Tibial artery (tissue), 4 donors: ENCODE measurements around the gene IRF2BPL.

ENCODE experiments used
- DNase-seq, 2 donors: peaks; one replicate each; pipeline ENCODE4 v3.0.0-alpha.2; 2019
- H3K27ac ChIP-seq, 2 donors: fragments of 200-600 bp; sonication (generic) in 1 of 2; 1 replicate in 1 of 2; 2 replicates in 1 of 2; pipeline ENCODE4 v1.5.1; 2018 to 2019; ENCODE audit warnings: mild to moderate bottlenecking in 1 of 2
- H3K27me3 ChIP-seq, 2 donors: fragments of 200-600 bp; sonication (generic) in 1 of 2; one replicate each; pipeline versions ENCODE4 v1.5.1 to v1.6.0; 2016 to 2019
- H3K36me3 ChIP-seq, 3 donors: fragments of 200-600 bp; sonication (generic) in 2 of 3; one replicate each; pipeline ENCODE4 v1.5.1; 2016 to 2019; ENCODE audit warnings: mild to moderate bottlenecking in 2 of 3
- H3K4me1 ChIP-seq, 4 donors: fragments of 200-600 bp; sonication (generic) in 2 of 4; 1 replicate in 3 of 4; 2 replicates in 1 of 4; pipeline ENCODE4 v1.5.1; 2016 to 2019
- H3K4me3 ChIP-seq, 2 donors: fragments of 200-600 bp; sonication (generic) in 1 of 2; 1 replicate in 1 of 2; 2 replicates in 1 of 2; pipeline ENCODE4 v1.5.1; 2018 to 2019; ENCODE audit warnings: mild to moderate bottlenecking in 2 of 2
- H3K9me3 ChIP-seq, 3 donors: fragments of 200-600 bp; sonication (generic) in 1 of 3; one replicate each; pipeline ENCODE4 v1.5.1; 2016 to 2019
- CTCF ChIP-seq, 2 experiments: fragments of 200-600 bp in 1 of 2; fragments of 450-650 bp in 1 of 2; IDR thresholded peaks; one replicate each; pipeline ENCODE4 v1.5.1; 2017 to 2019; ENCODE audit warnings: antibody characterized with exemption in 2 of 2, mild to moderate bottlenecking in 1 of 2, moderate library complexity in 1 of 2
- intact Hi-C: fragments of 100-400 bp; cut with DNase I; formaldehyde crosslinking; loops from one replicate; pipeline ENCODE4 v1.15.0; 2023; ENCODE audit warnings: low total_unique reads

Gene IRF2BPL

GRCh38 chr14:77028384-77029231 is at the start of gene IRF2BPL:
Gene IRF2BPL, minus strand, starts transcription at chr14:77028708. Its CDS starts 916 bp downstream, at chr14:77027792.
- peak within 1 kb of the TSS; percentile 97 to 99 for H3K27ac ChIP-seq
- H3K4me3 ChIP-seq = peak within 1 kb of the TSS; percentile 82 to 94
- H3K36me3 ChIP-seq = peaks cover 0 to 14% (median 0%) of the 10 kb centered on the region in 3 donors
- intact Hi-C loops = loop anchor here (5.0 kb wide), 2 partner anchors 71 to 111 kb away; no protein-coding TSS in a partner anchor
- peak; percentile 99 for DNase-seq
- no peak for TF ChIP-seq CTCF (IDR thresholded peaks at IDR 0.05)
- H3K27me3 ChIP-seq = no peaks in the 10 kb centered on the region
- no peaks in the 10 kb centered on the region for H3K9me3 ChIP-seq
- peaks cover 0 to 64% (median 53%) of the 10 kb centered on the region in 4 donors for H3K4me1 ChIP-seq

GRCh38 chr14:77077040-77077439 is 48.5 kb upstream of the IRF2BPL start:
- H3K4me1 ChIP-seq = peaks cover 0 to 23% (median 9%) of the 10 kb centered on the region in 4 donors

GRCh38 chr14:77076113-77076631 is 47.7 kb upstream of the IRF2BPL start:
- Histone ChIP-seq H3K36me3 (no peaks in the 10 kb centered on the region), H3K4me1 (peaks cover 0 to 23% (median 9%) of the 10 kb centered on the region in 4 donors), H3K27me3 (no peaks in the 10 kb centered on the region), H3K9me3 (no peaks in the 10 kb centered on the region), H3K4me3 (peak overlapping the region in 1 of 2 donors; percentile 1), H3K27ac (peak overlapping the region; percentile 48 to 55)
- peak; percentile 88 to 91 for DNase-seq
- no peak for TF ChIP-seq CTCF (IDR thresholded peaks at IDR 0.05)
- intact Hi-C loops = no loop called here

More at GRCh38 chr14:77077040-77077439, 48.5 kb upstream of the IRF2BPL start:
- peak overlapping the region; percentile 36 to 48 for H3K27ac ChIP-seq
- H3K36me3 ChIP-seq = no peaks in the 10 kb centered on the region
- no peak overlapping the region for H3K4me3 ChIP-seq
- H3K9me3 ChIP-seq = no peaks in the 10 kb centered on the region
- no peak for DNase-seq
- no peaks in the 10 kb centered on the region for H3K27me3 ChIP-seq
- TF ChIP-seq CTCF (IDR thresholded peaks at IDR 0.05) = no peak
- intact Hi-C loops = no loop called here

GRCh38 chr14:77074969-77075368 is 46.5 kb upstream of the IRF2BPL start:
- H3K36me3 ChIP-seq = no peaks in the 10 kb centered on the region
- H3K4me1 ChIP-seq = peaks cover 0 to 29% (median 12%) of the 10 kb centered on the region in 4 donors
- no peak for DNase-seq
- no peak for TF ChIP-seq CTCF (IDR thresholded peaks at IDR 0.05)
- no peak overlapping the region for H3K4me3 ChIP-seq
- no peaks in the 10 kb centered on the region for H3K27me3 ChIP-seq
- H3K9me3 ChIP-seq = no peaks in the 10 kb centered on the region
- intact Hi-C loops = no loop called here
- H3K27ac ChIP-seq = no peak overlapping the region

- no peaks in the 10 kb centered on the region for H3K9me3 ChIP-seq
- H3K4me1 ChIP-seq = peaks cover 0 to 30% (median 16%) of the 10 kb centered on the region in 4 donors
- no peak overlapping the region for H3K4me3 ChIP-seq
- no peak overlapping the region for H3K27ac ChIP-seq
- H3K36me3 ChIP-seq = no peaks in the 10 kb centered on the region
- no peaks in the 10 kb centered on the region for H3K27me3 ChIP-seq
- intact Hi-C loops = no loop called here
- no peak for DNase-seq
- TF ChIP-seq CTCF (IDR thresholded peaks at IDR 0.05) = no peak
Measured at GRCh38 chr14:77071938-77072388, 43.5 kb upstream of the IRF2BPL start.
